Stimulated activated naive CD4-positive, alpha-beta T cell treated with Interleukin-2 at 50 U/mL for 16 hours (primary cell): ENCODE measurements around the gene TAPT1.
"Not testable (repeated sequence)": the region's sequence is repeated elsewhere in the genome, so short reads cannot be mapped to it uniquely, and the experiment has no call there.

Experiments used
- DNase-seq: peaks from one replicate; lab custom pipeline; 2025; lab: John Stamatoyannopoulos, UW

TAPT1 gene

GRCh38 chr4:16212138-16212782 lies 14.0 kb downstream of the TAPT1 start:
- DNase-seq: no peak

- DNase-seq: no peak
Observed at GRCh38 chr4:16207409-16207808, 18.9 kb downstream of the TAPT1 start.

- no peak for DNase-seq
Observed at GRCh38 chr4:16206848-16207247, 19.4 kb downstream of the TAPT1 start.

GRCh38 chr4:16206301-16206700 lies 20.0 kb downstream of the TAPT1 start:
- no peak for DNase-seq

- DNase-seq: no peak
Observed at GRCh38 chr4:16205298-16206164, 20.7 kb downstream of the TAPT1 start.

- DNase-seq: no peak
Observed at GRCh38 chr4:16204505-16204904, 21.8 kb downstream of the TAPT1 start.

GRCh38 chr4:16203083-16203482 lies 23.2 kb downstream of the TAPT1 start:
- DNase-seq: no peak

GRCh38 chr4:16202598-16202997 lies 23.7 kb downstream of the TAPT1 start:
- DNase-seq: no peak

- no peak for DNase-seq
Observed at GRCh38 chr4:16199093-16199492, 27.2 kb downstream of the TAPT1 start.

- no peak for DNase-seq
Observed at GRCh38 chr4:16197876-16198665, 28.2 kb downstream of the TAPT1 start.

- no peak for DNase-seq
Observed at GRCh38 chr4:16196482-16197393, 29.5 kb downstream of the TAPT1 start.

GRCh38 chr4:16195209-16195608 lies 31.1 kb downstream of the TAPT1 start:
- no peak for DNase-seq

GRCh38 chr4:16194798-16195197 lies 31.5 kb downstream of the TAPT1 start:
- DNase-seq: not testable (repeated sequence)

- DNase-seq: no peak
Observed at GRCh38 chr4:16194214-16194613, 32.1 kb downstream of the TAPT1 start.

GRCh38 chr4:16192631-16193518 lies 33.4 kb downstream of the TAPT1 start:
- no peak for DNase-seq

GRCh38 chr4:16192057-16192456 lies 34.2 kb downstream of the TAPT1 start:
- no peak for DNase-seq

- DNase-seq: no peak
Observed at GRCh38 chr4:16187455-16187854, 38.8 kb downstream of the TAPT1 start.

GRCh38 chr4:16186986-16187385 lies 39.3 kb downstream of the TAPT1 start:
- DNase-seq: no peak

- DNase-seq: no peak
Observed at GRCh38 chr4:16183604-16184003, 42.7 kb downstream of the TAPT1 start.

GRCh38 chr4:16176621-16177020 lies 49.6 kb downstream of the TAPT1 start:
- DNase-seq: no peak

GRCh38 chr4:16171831-16172230 lies 54.4 kb downstream of the TAPT1 start:
- no peak for DNase-seq
